Gastrocnemius medialis (tissue), 4 donors: Measurements from ENCODE around the gene TMIGD3. TPM values are rescaled to one million over a fixed set of nuclear protein-coding genes. Genes with fewer than 3 reads are reported as not detected.

Source experiments
- ATAC-seq, 2 donors: fragments of 150-250 bp; one replicate each; pipeline ENCODE4 v1.9.1; 2016
- DNase-seq, 2 donors: peaks; one replicate each; pipeline ENCODE4 v3.0.0-alpha.2; 2019
- H3K27ac ChIP-seq, 4 donors: fragments of 200-600 bp; sonication (generic); 1 replicate in 1 of 4; 2 replicates in 3 of 4; pipeline ENCODE4 v1.5.1; 2016 to 2018; ENCODE audit warnings: mild to moderate bottlenecking in 2 of 4, moderate library complexity in 1 of 4
- H3K27me3 ChIP-seq, 3 donors: fragments of 200-600 bp; sonication (generic) in 2 of 3; 1 replicate in 1 of 3; 2 replicates in 2 of 3; pipeline versions ENCODE4 v1.5.1 to v1.6.0; 2016 to 2019; ENCODE audit warnings: mild to moderate bottlenecking in 1 of 3, moderate library complexity in 1 of 3
- H3K36me3 ChIP-seq, 2 donors: fragments of 200-600 bp; sonication (generic) in 1 of 2; one replicate each; pipeline ENCODE4 v1.5.1; 2017 to 2018
- H3K4me1 ChIP-seq, 2 donors: fragments of 200-600 bp; sonication (generic) in 1 of 2; one replicate each; pipeline ENCODE4 v1.5.1; 2016 to 2017; ENCODE audit warnings: mild to moderate bottlenecking in 2 of 2
- H3K4me3 ChIP-seq, 4 donors: fragments of 200-600 bp; sonication (generic) in 3 of 4; 1 replicate in 1 of 4; 2 replicates in 3 of 4; pipeline ENCODE4 v1.5.1; 2016 to 2019; ENCODE audit warnings: mild to moderate bottlenecking in 2 of 4
- H3K9me3 ChIP-seq, 3 donors: fragments of 200-600 bp; sonication (generic) in 2 of 3; 1 replicate in 1 of 3; 2 replicates in 2 of 3; pipeline ENCODE4 v1.5.1; 2016 to 2019
- POLR2A ChIP-seq, 2 donors: fragments of 450-650 bp; IDR thresholded peaks; one replicate each; pipeline ENCODE4 v1.6.1; 2017; ENCODE audit warnings: antibody characterized with exemption in 2 of 2, mild to moderate bottlenecking in 2 of 2, moderate library complexity in 2 of 2
- in situ Hi-C, 4 donors: fragments of 200-750 bp; cut with MboI; loops; one replicate each; pipeline versions ENCODE4 v1.15.0 to v1.8.0; 2017; ENCODE audit warnings: low sequenced_read_pairs in 4 of 4
- intact Hi-C: fragments of 100-400 bp; cut with DNase I; formaldehyde crosslinking; loops from one replicate; pipeline ENCODE4 v1.15.1; 2023; ENCODE audit warnings: low total_unique reads
- total RNA-seq, 4 donors: library from RNA; depleted of rRNA; stranded (reverse); fragments of >200 nt; gene quantifications; one replicate each; pipeline versions ENCODE4 v1.1.0 to v1.2.3, GENCODE V29; 2016
- TF ChIP-seq, protein P1 (sequence below), 5 experiments: fragments of 450-650 bp in 3 of 5; fragments of 200-600 bp in 2 of 5; sonication (generic) in 2 of 5; IDR thresholded peaks in 4 of 5; conservative IDR thresholded peaks in 1 of 5; 1 replicate in 4 of 5; 2 replicates in 1 of 5; pipeline ENCODE4 v1.5.1; 2016 to 2019; ENCODE audit warnings: antibody characterized with exemption in 5 of 5, mild to moderate bottlenecking in 3 of 5, moderate library complexity in 3 of 5

The TMIGD3 gene
- total RNA-seq, 4 donors from 2014 or later = 0.51 to 0.67 (median 0.55) TPM; not detected in 1

DNA sequence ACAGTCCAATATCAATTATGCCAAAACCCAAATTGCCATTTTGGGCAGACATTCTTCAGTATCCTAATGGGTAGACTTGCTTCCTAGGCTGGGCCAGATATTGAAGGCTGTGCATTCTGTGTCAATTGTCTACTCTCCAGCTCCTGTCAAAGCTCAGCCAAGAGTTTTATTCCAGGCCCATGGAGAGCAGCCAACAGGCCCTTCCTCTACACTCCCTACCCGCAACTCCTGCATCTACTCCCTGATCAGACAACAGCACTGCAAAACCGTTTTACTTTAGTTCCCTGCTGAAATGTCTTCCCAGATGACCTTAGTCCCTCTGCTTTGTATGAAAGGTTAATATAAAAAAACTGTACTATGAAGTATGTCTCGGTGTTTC, 6.6 kb upstream of the TMIGD3 start:
- peaks cover 17 to 35% of the 10 kb centered on the region in 2 donors for H3K4me1 ChIP-seq
- peak overlapping the region; percentile 12 to 29 (median 20) for H3K27ac ChIP-seq
- no peaks in the 10 kb centered on the region for H3K27me3 ChIP-seq
- H3K36me3 ChIP-seq = no peaks in the 10 kb centered on the region
- TF ChIP-seq, protein P1, sequence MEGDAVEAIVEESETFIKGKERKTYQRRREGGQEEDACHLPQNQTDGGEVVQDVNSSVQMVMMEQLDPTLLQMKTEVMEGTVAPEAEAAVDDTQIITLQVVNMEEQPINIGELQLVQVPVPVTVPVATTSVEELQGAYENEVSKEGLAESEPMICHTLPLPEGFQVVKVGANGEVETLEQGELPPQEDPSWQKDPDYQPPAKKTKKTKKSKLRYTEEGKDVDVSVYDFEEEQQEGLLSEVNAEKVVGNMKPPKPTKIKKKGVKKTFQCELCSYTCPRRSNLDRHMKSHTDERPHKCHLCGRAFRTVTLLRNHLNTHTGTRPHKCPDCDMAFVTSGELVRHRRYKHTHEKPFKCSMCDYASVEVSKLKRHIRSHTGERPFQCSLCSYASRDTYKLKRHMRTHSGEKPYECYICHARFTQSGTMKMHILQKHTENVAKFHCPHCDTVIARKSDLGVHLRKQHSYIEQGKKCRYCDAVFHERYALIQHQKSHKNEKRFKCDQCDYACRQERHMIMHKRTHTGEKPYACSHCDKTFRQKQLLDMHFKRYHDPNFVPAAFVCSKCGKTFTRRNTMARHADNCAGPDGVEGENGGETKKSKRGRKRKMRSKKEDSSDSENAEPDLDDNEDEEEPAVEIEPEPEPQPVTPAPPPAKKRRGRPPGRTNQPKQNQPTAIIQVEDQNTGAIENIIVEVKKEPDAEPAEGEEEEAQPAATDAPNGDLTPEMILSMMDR (IDR thresholded peaks at IDR 0.05 in 4 of 5, conservative IDR thresholded peaks at IDR 0.05 in 1 of 5) = no peak
- TF ChIP-seq POLR2A (IDR thresholded peaks at IDR 0.05) = no peak
- no peak for ATAC-seq
- no peaks in the 10 kb centered on the region for H3K9me3 ChIP-seq
- no peak overlapping the region for H3K4me3 ChIP-seq
- intact Hi-C loops = no loop called here
- DNase-seq = no peak
- in situ Hi-C loops = loop anchor here (5.0 to 10.0 kb wide), 4 partner anchors 115 to 152 kb away; no protein-coding TSS in a partner anchor

DNA sequence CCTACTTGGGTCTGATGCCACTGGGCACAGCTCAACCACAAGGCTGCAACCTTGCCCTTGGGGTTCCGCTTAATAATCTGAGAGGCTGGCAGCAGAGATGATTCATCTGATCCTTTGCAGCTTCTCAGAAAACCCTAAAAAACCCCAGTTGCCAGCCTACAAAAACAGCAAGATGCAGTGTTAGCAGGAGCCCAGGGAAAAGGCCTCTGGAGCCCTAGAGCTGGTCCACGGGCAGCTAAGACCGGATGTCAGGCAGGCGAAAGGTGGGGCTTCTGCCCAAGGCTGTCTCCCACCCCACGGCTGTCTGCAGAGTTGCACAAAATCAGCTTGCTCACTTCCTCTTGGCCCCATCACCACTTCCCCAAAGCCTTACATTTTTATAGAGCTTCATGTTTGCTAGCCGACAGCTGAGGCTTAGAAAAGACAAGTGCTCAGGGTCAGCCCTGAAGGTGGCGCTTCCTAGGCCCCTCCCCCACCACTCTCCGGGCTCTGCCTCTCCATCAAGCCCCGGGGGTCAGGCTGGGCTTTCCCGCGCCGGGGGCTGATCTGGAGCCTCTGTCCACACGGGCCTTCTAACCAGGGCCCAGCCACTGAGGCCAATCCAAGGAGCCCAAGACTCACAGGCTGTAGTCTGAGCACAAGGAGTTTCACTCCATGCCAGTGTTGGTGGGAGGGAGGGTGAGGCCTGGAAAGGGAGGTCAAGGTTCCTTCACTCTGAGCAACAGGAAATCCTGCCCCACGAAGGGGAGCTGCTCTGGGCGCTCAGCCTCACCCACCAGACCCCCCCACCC, 4.2 kb upstream of the TMIGD3 start:
- Histone ChIP-seq H3K27ac (peak overlapping the region; percentile 85 to 92 (median 90)), H3K36me3 (no peaks in the 10 kb centered on the region), H3K27me3 (no peaks in the 10 kb centered on the region), H3K9me3 (no peaks in the 10 kb centered on the region), H3K4me1 (peaks cover 17 to 35% of the 10 kb centered on the region in 2 donors), H3K4me3 (peak overlapping the region; percentile 47 to 55 (median 48))
- DNase-seq = peak; percentile 47 to 68
- TF ChIP-seq, protein P1 (IDR thresholded peaks at IDR 0.05 in 4 of 5, conservative IDR thresholded peaks at IDR 0.05 in 1 of 5) = no peak
- peak in 1 of 2 donors; percentile 10 for TF ChIP-seq POLR2A (IDR thresholded peaks at IDR 0.05)
- intact Hi-C loops = loop anchor here (1.0 to 2.0 kb wide), 3 partner anchors 25 to 262 kb away; no protein-coding TSS in a partner anchor
- ATAC-seq = peak; percentile 78 to 86
- in situ Hi-C loops = loop anchor here (5.0 to 10.0 kb wide), 4 partner anchors 117 to 155 kb away; no protein-coding TSS in a partner anchor

DNA sequence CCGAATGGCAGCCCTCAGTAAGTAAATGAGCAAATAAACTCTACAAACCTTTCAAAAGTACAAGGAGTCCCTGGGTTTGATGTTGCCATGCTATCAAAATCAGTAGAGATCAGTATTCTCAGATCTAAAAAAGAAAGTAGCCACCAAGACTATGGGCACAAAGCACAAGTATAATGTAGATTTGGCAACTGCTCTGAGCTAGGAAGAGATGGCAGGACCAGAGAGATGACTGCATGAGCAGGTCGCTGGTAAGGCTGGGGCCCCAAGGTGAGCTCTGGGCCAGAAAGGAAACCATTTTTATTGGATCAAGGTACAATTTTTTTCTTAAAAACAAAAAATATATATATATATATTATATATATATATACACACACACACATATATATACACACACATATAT, 3.1 kb upstream of the TMIGD3 start:
- no peak for ATAC-seq
- no peak for DNase-seq
- in situ Hi-C loops = loop anchor here (5.0 to 10.0 kb wide), 4 partner anchors 118 to 156 kb away; no protein-coding TSS in a partner anchor
- Histone ChIP-seq H3K9me3 (no peaks in the 10 kb centered on the region), H3K27ac (peak overlapping the region in 1 of 4 donors; percentile 36), H3K4me3 (no peak overlapping the region), H3K36me3 (no peaks in the 10 kb centered on the region), H3K4me1 (peaks cover 17 to 35% of the 10 kb centered on the region in 2 donors), H3K27me3 (no peaks in the 10 kb centered on the region)
- intact Hi-C loops = loop anchor here (2.0 kb wide), 1 partner anchor 24 kb away; no protein-coding TSS in a partner anchor
- TF ChIP-seq, protein P1 (IDR thresholded peaks at IDR 0.05 in 4 of 5, conservative IDR thresholded peaks at IDR 0.05 in 1 of 5) = no peak
- no peak for TF ChIP-seq POLR2A (IDR thresholded peaks at IDR 0.05)

DNA sequence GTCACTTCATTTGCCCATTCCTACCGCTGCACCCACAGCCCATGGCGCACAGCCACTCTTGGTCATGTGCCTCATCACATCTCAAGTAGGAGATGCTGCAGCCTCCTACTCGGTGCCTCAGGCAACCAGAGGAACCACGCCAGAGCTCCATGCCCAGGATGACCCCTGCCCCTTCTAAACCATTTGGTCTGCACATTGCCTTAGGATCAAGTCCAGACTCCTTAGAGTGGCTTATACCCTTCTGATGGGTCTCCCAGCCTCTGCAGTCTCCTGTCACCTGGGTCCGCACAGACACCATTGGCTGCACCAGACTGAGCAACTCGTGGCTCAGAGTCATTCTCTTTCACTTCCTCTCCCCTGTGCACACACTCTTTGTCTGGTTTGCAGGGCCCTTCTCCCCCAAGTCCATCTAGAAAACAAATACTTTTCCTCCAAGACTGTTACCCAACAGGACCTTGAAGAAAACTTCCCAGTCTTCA, 2.2 kb upstream of the TMIGD3 start:
- Histone ChIP-seq H3K27me3 (no peaks in the 10 kb centered on the region), H3K4me3 (no peak overlapping the region), H3K4me1 (peaks cover 17 to 35% of the 10 kb centered on the region in 2 donors), H3K36me3 (no peaks in the 10 kb centered on the region), H3K27ac (no peak overlapping the region), H3K9me3 (no peaks in the 10 kb centered on the region)
- ATAC-seq (no peak), DNase-seq (no peak)
- TF ChIP-seq POLR2A (IDR thresholded peaks at IDR 0.05) = no peak
- TF ChIP-seq, protein P1 (IDR thresholded peaks at IDR 0.05 in 4 of 5, conservative IDR thresholded peaks at IDR 0.05 in 1 of 5) = no peak
- in situ Hi-C loops = loop anchor here (5.0 to 10.0 kb wide), 4 partner anchors 119 to 157 kb away; no protein-coding TSS in a partner anchor
- intact Hi-C loops = loop anchor here (2.0 kb wide), 1 partner anchor 23 kb away; no protein-coding TSS in a partner anchor
